Measurements from ENCODE around the gene ATPAF1.
"Not testable (repeated sequence)": the region's sequence is repeated elsewhere in the genome, so short reads cannot be mapped to it uniquely, and the experiment has no call there.

ATPAF1 gene

GRCh38 chr1:46654012-46654411 is 14.2 kb downstream of the ATPAF1 start:
- no peak for TF ChIP-seq ZFX (IDR thresholded peaks at IDR 0.05)
- no peak for TF ChIP-seq CTCF (conservative IDR thresholded peaks at IDR 0.05)
- no peak overlapping the region for H3K27ac ChIP-seq

- TF ChIP-seq ZFX (IDR thresholded peaks at IDR 0.05) = no peak
- no peak for TF ChIP-seq CTCF (conservative IDR thresholded peaks at IDR 0.05)
- no peak overlapping the region for H3K27ac ChIP-seq
Observed at GRCh38 chr1:46653405-46653958, 14.7 kb downstream of the ATPAF1 start.

- no peak overlapping the region for H3K27ac ChIP-seq
- TF ChIP-seq ZFX (IDR thresholded peaks at IDR 0.05) (no peak), CTCF (conservative IDR thresholded peaks at IDR 0.05) (no peak)
Observed at GRCh38 chr1:46652321-46653100, 15.7 kb downstream of the ATPAF1 start.

GRCh38 chr1:46651152-46651551 is 17.0 kb downstream of the ATPAF1 start:
- not testable (repeated sequence) for H3K27ac ChIP-seq

- no peak overlapping the region for H3K27ac ChIP-seq
- no peak for TF ChIP-seq CTCF (conservative IDR thresholded peaks at IDR 0.05)
- no peak for TF ChIP-seq ZFX (IDR thresholded peaks at IDR 0.05)
Observed at GRCh38 chr1:46650491-46650890, 17.7 kb downstream of the ATPAF1 start.

GRCh38 chr1:46649764-46650163 is 18.4 kb downstream of the ATPAF1 start:
- TF ChIP-seq ZFX (IDR thresholded peaks at IDR 0.05) = no peak
- TF ChIP-seq CTCF (conservative IDR thresholded peaks at IDR 0.05) = no peak
- H3K27ac ChIP-seq = no peak overlapping the region

- TF ChIP-seq CTCF (conservative IDR thresholded peaks at IDR 0.05) (no peak), ZFX (IDR thresholded peaks at IDR 0.05) (no peak)
- no peak overlapping the region for H3K27ac ChIP-seq
Observed at GRCh38 chr1:46647611-46648010, 20.6 kb downstream of the ATPAF1 start.

GRCh38 chr1:46646844-46647243 is 21.3 kb downstream of the ATPAF1 start:
- H3K27ac ChIP-seq = no peak overlapping the region
- TF ChIP-seq ZFX (IDR thresholded peaks at IDR 0.05) = no peak
- TF ChIP-seq CTCF (conservative IDR thresholded peaks at IDR 0.05) = no peak

All from C4-2B (cell line).